SK-N-SH (cell line): ENCODE results near the gene SGCE.

Experiments used
- CHD2 ChIP-seq: fragments of 150-350 bp; IDR thresholded peaks from 2 replicates; pipeline ENCODE4 v1.6.1; 2018; ENCODE audit warnings: low read length; ENCODE audit not compliant: partially characterized antibody
- EZH2phosphoT487 ChIP-seq: fragments of 200-600 bp; sonication (generic); IDR thresholded peaks from 2 replicates; pipeline ENCODE4 v1.6.1; 2017; ENCODE audit warnings: low read depth, mixed run types, mild to moderate bottlenecking, antibody characterized with exemption, moderate library complexity, borderline replicate concordance
- FOXM1 ChIP-seq: IDR thresholded peaks from 2 replicates; pipeline ENCODE4 v1.4.0; 2012; ENCODE audit warnings: low read depth, mild to moderate bottlenecking
- JUND ChIP-seq: IDR thresholded peaks from 2 replicates; pipeline ENCODE4 v1.4.0; 2012
- TAF1 ChIP-seq: IDR thresholded peaks from 2 replicates; pipeline ENCODE4 v1.6.1; 2012; ENCODE audit warnings: low read depth, mild to moderate bottlenecking, low read length, moderate library complexity, borderline replicate concordance
- TF ChIP-seq, protein P1 (sequence below): fragments of 200-600 bp; sonication (generic); IDR thresholded peaks from 2 replicates; pipeline ENCODE4 v1.6.1; 2017; ENCODE audit warnings: antibody characterized with exemption, mild to moderate bottlenecking, moderate library complexity
- TF ChIP-seq, protein P2 (sequence below): IDR thresholded peaks from 2 replicates; pipeline ENCODE4 v1.4.0; 2012; ENCODE audit warnings: low read depth, borderline replicate concordance

DNA sequence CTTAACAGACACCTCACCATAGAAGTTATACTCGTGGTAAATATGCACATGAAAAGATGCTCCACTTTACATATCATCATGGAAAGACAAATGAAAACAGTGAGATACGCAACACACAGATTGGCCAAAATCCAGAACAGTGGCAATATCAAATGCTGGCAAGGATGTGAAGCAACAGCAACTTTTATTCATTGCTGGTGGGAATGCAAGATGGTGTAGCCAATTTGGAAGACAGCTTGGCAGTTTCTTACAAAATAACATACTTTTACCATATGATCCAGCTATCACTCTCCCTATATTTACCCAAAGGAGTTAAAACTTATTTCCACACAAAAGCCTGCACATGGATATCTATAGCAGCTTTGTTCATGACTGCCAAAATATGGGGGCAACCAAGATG, 46.4 kb downstream of the SGCE start:
- TF ChIP-seq TAF1 (no peak), EZH2phosphoT487 (no peak), CHD2 (no peak), FOXM1 (no peak), JUND (no peak)
- TF ChIP-seq, protein P1, sequence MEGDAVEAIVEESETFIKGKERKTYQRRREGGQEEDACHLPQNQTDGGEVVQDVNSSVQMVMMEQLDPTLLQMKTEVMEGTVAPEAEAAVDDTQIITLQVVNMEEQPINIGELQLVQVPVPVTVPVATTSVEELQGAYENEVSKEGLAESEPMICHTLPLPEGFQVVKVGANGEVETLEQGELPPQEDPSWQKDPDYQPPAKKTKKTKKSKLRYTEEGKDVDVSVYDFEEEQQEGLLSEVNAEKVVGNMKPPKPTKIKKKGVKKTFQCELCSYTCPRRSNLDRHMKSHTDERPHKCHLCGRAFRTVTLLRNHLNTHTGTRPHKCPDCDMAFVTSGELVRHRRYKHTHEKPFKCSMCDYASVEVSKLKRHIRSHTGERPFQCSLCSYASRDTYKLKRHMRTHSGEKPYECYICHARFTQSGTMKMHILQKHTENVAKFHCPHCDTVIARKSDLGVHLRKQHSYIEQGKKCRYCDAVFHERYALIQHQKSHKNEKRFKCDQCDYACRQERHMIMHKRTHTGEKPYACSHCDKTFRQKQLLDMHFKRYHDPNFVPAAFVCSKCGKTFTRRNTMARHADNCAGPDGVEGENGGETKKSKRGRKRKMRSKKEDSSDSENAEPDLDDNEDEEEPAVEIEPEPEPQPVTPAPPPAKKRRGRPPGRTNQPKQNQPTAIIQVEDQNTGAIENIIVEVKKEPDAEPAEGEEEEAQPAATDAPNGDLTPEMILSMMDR: no peak
- TF ChIP-seq, protein P2, sequence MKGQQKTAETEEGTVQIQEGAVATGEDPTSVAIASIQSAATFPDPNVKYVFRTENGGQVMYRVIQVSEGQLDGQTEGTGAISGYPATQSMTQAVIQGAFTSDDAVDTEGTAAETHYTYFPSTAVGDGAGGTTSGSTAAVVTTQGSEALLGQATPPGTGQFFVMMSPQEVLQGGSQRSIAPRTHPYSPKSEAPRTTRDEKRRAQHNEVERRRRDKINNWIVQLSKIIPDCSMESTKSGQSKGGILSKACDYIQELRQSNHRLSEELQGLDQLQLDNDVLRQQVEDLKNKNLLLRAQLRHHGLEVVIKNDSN: no peak
